Stimulated activated CD4-positive, alpha-beta T cell treated with anti-CD3 and anti-CD28 coated beads, Interleukin-2, amount 100 ng/mL, for 4 hours (primary cell): ENCODE results near the gene LHCGR.
"Not testable (repeated sequence)": the region's sequence is repeated elsewhere in the genome, so short reads cannot be mapped to it uniquely, and the experiment has no call there.

Experiments used
- DNase-seq: peaks from one replicate; pipeline ENCODE4 v3.0.0-alpha.2; 2020; ENCODE audit warnings: low read depth

LHCGR gene

DNA sequence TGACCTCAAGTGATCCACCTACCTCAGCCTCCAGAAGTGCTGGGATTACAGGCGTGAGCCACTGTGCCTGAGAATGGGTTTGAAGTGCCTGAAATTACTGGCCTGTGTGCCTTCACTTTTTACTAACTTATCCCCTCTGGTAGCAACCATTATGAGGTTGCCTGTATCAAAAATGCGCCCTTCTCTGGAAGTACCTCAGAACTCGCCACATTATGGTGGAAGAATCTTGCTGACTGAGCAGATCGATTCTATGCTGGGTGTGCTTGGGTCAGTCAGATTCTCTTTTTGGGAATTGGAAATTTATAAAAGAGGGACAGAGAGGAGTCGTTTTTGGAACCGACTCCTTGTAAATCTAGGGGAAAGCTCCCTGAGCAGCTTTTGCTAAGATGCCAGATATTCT, 8.2 kb downstream of the LHCGR start:
- no peak for DNase-seq

GRCh38 chr2:48739236-48739635, 16.3 kb downstream of the LHCGR start:
- DNase-seq, result not testable (repeated sequence)

- DNase-seq, result no peak
These were observed 16.7 kb downstream of the LHCGR start for GRCh38 chr2:48738806-48739205.

DNA sequence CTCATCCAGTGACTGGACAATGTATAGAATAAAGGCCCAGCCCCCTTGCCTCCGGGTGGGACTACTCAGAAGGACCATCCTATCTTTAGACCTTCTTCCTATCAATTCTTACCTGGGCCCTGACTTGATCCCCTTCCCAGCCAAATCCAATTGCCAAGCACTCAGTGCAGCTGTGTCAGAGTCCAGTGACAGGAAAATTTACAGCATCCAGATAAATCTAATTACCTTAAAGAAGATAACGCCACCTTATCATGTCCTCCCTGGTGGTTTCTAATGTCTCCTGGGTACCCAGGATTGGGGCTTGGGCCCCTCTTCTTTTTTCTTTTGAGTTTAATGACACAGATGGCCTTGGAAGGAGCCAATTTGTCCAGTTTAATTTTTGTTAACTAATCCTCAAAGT, 19.3 kb downstream of the LHCGR start:
- DNase-seq, result no peak

GRCh38 chr2:48734576-48735303, 20.8 kb downstream of the LHCGR start:
- DNase-seq, result no peak

DNA sequence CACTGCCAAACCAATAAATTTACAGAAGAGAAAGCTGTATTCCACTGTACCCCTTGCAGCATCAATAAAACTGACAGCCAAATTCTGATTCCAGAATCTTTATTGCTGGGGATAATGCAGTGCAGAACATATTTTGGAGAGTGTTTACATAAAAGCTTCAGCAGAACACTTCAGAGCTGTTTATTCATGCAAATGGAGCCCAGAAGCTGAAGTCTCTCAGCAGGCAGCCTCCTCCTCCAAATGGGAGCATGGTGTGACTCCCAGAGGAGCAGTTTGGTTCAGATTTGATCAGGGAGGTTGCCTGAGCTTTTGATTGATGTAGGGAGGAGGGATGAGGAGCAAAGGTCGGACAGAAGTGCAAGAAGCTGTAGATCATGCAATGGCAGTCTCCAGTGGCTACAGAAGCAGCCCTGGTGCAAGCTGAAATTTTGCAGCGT, 22.4 kb downstream of the LHCGR start:
- DNase-seq, result no peak

GRCh38 chr2:48728840-48729239, 26.7 kb downstream of the LHCGR start:
- DNase-seq, result no peak

DNA sequence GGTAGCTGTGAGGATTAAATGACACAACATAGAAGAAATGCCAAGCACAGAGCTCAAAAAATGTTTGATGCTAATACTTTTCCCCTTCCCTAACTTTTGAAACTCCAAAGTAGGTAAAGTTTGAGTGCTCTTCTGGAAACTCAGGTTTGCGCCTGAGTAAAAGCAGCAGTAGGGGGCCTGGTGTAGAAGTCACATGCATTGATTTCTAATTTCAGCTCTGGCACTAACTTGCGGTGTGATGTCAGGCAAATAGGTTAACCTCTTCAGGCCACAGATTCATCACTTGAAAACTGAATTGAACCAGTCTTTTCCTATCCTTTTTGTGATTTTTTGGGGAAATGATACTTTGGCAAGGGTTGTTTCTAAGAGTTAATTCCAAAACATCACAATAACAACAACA, 27.2 kb downstream of the LHCGR start:
- no peak for DNase-seq

- no peak for DNase-seq
These were observed 28.0 kb downstream of the LHCGR start for GRCh38 chr2:48727560-48727959.

DNA sequence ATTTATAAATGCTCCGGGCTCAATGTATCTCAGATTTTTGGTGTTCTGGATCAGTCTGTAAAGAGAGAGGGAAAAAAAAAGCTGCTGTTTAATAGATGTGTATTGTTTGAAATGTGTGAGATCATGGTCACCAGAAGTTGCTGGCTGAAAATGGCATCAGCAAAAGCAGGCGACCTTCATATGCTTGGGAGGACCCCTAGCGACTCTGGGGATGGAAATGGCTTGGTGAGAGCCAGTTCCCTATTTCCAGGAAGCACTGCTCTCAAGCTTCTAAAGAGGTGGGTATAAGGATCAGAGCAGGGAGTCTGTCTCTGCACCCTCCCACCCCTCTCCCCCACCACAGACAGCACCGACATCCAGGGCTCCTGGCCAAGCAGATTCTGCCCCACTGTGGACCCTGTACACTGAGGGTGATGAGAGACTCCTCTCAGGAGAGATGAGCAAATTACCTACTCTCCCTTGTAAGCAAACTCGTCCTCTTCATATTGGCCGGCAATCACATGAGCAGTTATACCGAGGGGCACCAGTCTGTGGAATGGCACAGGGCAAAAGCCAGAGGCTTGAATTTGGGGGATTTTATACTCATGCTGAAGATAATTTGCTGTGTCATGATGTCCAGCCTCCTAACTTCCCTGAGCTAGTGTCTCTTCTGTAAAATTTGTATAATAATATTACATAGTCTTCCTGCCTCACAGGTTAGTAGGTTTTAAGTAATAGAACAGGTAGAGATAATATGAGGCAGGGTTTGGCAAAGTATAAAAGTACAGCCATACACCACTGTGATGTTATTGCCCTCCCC, 29.6 kb downstream of the LHCGR start:
- no peak for DNase-seq

DNA sequence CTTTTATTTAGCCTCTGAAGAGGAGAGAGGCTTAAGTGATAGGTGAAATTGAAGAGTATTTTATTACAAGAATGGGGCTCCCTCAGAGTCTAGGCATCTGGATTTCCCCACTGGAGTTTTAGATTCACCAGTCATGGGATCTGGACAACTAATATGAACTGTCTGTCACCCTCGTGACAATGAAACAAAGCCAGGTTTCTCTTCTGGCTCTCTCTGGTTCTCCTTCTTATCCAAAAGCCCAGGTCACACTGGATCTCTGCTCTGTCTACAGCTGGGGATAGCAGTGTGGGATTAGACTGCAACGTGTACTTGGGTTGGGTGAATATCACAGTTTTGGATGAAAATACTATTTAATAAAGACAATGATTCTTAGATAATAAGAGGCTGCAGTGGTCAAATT, 31.2 kb downstream of the LHCGR start:
- DNase-seq, result no peak

GRCh38 chr2:48723129-48723528, 32.4 kb downstream of the LHCGR start:
- no peak for DNase-seq

- DNase-seq, result no peak
These were observed 33.1 kb downstream of the LHCGR start for GRCh38 chr2:48722391-48722790.

DNA sequence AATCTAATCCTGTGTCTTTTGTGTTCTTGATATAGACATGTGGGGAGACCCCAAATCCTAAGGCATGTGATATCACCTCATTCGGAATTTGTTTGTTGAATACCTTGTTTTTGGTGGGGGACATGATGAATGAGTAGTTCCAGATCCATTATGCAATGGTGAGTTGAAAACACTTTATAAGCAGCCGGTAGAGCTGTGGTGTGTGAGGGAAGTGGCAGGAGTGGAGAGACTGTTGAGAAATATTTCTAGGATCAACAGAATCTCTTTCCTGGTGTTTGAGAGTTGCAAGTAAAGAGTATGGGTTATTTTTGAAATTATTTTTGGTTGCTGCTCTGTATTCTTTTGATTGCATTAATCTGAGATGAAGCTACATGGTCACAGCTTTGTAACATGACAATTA, 34.4 kb downstream of the LHCGR start:
- no peak for DNase-seq

DNA sequence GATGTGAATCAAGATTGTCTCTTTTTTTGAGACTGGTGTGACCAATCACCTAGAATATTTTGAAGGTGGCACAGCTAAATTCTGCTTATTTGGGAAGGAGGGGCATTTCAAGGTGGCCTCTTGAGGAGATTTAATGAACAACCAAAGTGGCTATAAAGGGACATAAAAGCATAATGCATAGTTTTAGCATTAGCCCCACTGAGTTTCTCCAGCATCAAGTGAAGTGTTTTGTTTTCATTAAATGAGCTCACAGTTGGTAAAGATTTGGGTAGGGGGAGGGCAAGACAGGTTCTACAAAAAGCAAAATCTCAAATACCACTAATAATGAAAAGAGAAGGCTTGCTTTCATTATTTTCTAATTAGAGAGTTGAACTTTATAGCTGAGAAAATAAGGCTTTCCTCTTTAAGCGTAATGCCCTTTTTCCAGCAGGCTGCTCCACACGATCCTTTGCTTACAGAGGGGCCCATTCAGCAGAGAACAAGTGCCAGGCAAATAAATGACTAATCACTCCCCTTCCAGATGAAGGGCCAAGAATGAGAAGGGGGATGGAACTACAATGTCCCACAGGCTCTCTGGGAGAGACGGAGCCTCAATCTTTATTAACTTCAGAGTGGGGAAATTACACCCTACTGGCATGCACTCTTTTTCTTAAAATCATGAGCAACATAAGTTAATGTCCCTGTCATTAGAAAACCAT, 35.9 kb downstream of the LHCGR start:
- no peak for DNase-seq

DNA sequence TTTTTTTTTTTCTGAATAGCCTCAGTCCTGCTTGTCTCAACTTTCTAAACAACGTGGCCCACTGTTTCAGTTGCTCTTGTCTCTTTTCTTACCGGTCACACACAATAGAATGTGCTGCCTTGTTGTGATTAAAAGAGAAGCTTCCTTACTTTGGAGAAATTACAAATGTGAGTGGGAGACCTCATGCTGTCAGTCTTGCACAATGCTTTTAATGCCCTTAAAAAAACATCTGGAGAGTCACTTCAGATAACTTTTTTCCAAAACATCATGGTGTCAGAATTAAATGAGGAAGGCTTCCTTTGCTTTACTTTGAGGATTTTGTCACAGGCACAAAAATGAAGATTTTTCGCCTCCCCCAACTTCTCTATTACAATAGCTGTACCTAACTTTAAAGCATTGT, 37.7 kb downstream of the LHCGR start:
- no peak for DNase-seq

DNA sequence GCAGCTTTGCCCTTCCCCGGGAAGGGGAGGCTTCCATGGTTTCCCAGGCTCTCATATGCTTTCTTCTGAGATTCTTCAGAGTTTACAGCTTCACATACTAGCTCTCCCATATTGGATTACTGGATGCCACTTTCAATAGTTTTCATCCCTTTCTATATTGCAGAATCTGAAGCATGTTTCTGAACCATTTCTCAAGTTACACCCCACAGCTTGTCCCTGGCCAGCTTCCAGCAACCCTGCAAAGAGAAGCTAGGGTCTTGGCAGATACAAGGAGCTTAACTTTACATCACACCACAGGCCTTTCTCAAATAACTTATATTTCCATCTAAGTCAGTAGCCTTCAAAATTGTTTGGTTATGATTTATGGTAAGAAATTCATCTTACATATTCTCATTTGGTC, 39.6 kb downstream of the LHCGR start:
- DNase-seq, result no peak

DNA sequence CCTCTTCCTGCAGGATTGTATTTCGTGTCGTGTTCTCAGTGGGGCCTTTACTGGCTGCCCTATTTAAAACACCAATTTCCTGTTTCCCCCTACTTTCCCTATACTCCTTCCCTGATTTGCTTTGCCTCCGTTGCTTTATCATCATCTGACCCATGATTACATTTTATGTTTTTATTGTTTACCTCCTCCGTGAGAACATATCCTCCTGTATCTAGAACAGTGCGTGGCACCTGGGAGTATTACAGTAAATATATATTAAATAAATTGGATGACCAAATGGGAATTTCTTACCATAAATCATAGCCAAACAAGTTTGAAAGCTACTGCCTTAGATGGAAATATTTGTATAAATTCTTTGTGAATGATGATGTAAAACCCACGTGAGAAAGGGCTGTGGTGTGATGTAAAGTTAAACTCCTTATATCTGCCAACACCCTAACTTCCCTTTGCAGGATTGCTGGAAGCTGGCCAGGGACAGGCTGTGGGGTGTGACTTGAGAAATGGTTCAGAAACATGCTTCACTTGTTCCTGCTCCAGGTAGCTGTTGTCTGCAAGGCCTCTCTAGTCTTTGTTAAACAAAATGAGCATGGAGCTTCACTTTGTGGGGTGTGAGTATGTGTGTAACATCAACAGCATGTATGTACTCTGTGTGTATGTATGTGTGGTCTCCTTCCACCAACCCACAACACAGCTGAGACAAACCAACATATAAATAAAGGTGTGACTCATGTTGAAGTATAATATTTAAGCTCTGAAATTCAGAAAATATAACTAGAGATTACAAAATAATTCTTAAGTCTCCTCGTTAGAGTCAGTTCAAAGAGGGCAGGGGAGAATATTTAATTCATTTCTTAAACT, 40.3 kb downstream of the LHCGR start:
- DNase-seq, result no peak

DNA sequence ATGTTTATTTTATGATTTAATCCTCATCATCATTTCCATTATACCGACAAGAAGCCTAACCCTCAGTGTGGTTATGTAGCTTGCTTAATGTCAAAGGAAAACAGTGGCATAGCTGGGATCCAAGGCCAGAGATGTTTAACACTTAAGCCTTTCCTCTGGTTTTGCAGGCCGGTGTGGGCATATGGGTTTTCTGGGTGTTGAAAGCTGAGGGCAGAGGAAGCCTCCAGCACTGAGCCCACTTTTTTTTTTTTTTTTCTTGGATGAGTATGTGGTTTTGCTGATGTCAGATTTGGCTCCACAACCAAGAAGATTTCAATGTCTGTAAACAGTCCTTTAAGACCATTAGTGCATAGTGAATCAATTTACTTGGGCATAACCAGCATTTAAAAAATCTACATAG, 41.3 kb downstream of the LHCGR start:
- no peak for DNase-seq

DNA sequence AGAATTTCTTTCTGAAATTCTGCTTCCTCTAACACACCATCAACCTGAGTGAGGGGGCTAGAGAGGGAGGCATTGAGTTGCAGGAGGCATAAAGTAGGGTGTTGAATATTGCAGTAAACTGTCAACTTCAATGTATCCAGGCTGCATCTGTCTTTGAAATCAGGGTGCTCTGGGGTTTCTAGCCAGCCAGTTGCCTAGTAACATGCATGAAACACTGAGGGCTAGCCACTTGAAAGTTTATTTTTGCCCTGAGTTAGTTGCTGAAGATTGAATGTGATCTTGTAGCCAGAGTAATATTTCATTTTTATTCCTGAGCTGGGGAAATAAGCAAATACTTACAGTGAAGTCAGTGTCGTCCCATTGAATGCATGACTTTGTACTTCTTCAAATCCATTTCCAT, 41.9 kb downstream of the LHCGR start:
- no peak for DNase-seq

- DNase-seq, result no peak
These were observed 43.4 kb downstream of the LHCGR start for GRCh38 chr2:48712151-48712550.

DNA sequence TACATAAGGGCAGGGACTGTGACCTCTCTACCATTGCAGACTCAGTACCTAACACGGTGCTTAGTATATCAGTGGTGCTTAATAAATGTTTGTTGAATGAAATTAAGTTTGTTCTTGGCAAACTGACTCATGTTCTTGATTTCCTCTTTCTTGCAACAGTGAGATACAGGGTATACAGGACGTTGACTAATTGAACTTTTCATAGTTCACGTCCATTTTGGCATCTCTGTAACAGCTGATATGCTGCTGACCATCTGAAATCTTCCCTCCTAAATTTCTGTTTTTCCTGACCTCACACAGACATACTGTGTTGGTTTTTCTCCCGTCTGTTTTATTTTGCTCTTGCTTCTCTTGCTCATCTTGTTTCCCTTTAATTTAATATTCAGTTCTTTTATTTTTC, 44.2 kb downstream of the LHCGR start:
- DNase-seq, result no peak
